GM23338 (cell line): ENCODE data around the gene MSL1. TPM values are rescaled to one million over a fixed set of nuclear protein-coding genes. Genes with fewer than 3 reads are reported as not detected.

Experiments used
- ATAC-seq: fragments of 200-7000 bp; cut with Tn5 transposase; 3 replicates; pipeline ENCODE4 v1.9.1; 2020
- DNase-seq: peaks from one replicate; pipeline ENCODE4 v3.0.0-alpha.2; 2015; ENCODE audit warnings: low spot score
- H2AFZ ChIP-seq: fragments of 200-600 bp; sonication (generic); 2 replicates; pipeline ENCODE4 v1.8.0; 2016; ENCODE audit warnings: antibody characterized with exemption, mild to moderate bottlenecking, moderate library complexity
- H3F3A ChIP-seq: fragments of 200-600 bp; sonication (generic); replicated peaks from 2 replicates; pipeline ENCODE4 v1.8.0; 2017; ENCODE audit warnings: antibody characterized with exemption, mixed run types, low read depth
- H3K27ac ChIP-seq: fragments of 200-600 bp; sonication (generic); 2 replicates; pipeline ENCODE4 v1.6.1; 2016; ENCODE audit warnings: low read depth
- H3K27me3 ChIP-seq: fragments of 200-600 bp; sonication (generic); 2 replicates; pipeline ENCODE4 v1.8.0; 2016; ENCODE audit warnings: mild to moderate bottlenecking, mixed run types, moderate library complexity; ENCODE audit not compliant: insufficient read depth
- H3K36me3 ChIP-seq: fragments of 200-600 bp; sonication (generic); 2 replicates; pipeline ENCODE4 v1.8.0; 2016; ENCODE audit warnings: mild to moderate bottlenecking; ENCODE audit not compliant: insufficient read depth
- H3K4me1 ChIP-seq: fragments of 200-600 bp; sonication (generic); 2 replicates; pipeline ENCODE4 v1.8.0; 2016; ENCODE audit warnings: mild to moderate bottlenecking, moderate library complexity; ENCODE audit not compliant: insufficient read depth
- H3K4me2 ChIP-seq: fragments of 200-600 bp; sonication (generic); 2 replicates; pipeline ENCODE4 v1.7.1; 2017; ENCODE audit warnings: mixed run types
- H3K4me3 ChIP-seq: fragments of 200-600 bp; sonication (generic); 2 replicates; pipeline ENCODE4 v1.6.1; 2016; ENCODE audit warnings: mixed run types
- H3K79me2 ChIP-seq: fragments of 200-600 bp; sonication (generic); replicated peaks from 2 replicates; pipeline ENCODE4 v1.8.0; 2017; ENCODE audit warnings: mild to moderate bottlenecking; ENCODE audit not compliant: insufficient read depth
- H3K9me2 ChIP-seq: fragments of 200-600 bp; sonication (generic); 2 replicates; pipeline ENCODE4 v1.8.0; 2017; ENCODE audit not compliant: insufficient read depth
- H4K20me1 ChIP-seq: fragments of 200-600 bp; sonication (generic); replicated peaks from 2 replicates; pipeline ENCODE4 v1.8.0; 2017; ENCODE audit warnings: mild to moderate bottlenecking; ENCODE audit not compliant: insufficient read depth
- H3K27ac Mint-ChIP-seq: 2 replicates; pipeline ENCODE4 v1.8.0; 2020; ENCODE audit warnings: inconsistent platforms, mild to moderate bottlenecking, moderate library complexity, mixed read lengths
- H3K27me3 Mint-ChIP-seq: 3 replicates; pipeline ENCODE4 v1.8.0; 2022; ENCODE audit warnings: low read depth, mild to moderate bottlenecking, moderate library complexity, mixed read lengths, inconsistent platforms; ENCODE audit not compliant: insufficient read depth, poor library complexity
- H3K36me3 Mint-ChIP-seq: 3 replicates; pipeline ENCODE4 v1.8.0; 2021; ENCODE audit warnings: low read depth, mild to moderate bottlenecking, inconsistent platforms, moderate library complexity, mixed read lengths
- H3K4me1 Mint-ChIP-seq: 3 replicates; pipeline ENCODE4 v1.8.0; 2020; ENCODE audit warnings: mild to moderate bottlenecking, inconsistent platforms, mixed read lengths
- H3K4me3 Mint-ChIP-seq: 3 replicates; pipeline ENCODE4 v1.8.0; 2021; ENCODE audit warnings: moderate library complexity, mild to moderate bottlenecking, inconsistent platforms, mixed read lengths
- H3K9me3 Mint-ChIP-seq: 3 replicates; pipeline ENCODE4 v1.8.0; 2020; ENCODE audit warnings: moderate library complexity, mild to moderate bottlenecking, inconsistent platforms, mixed read lengths
- CREB1 ChIP-seq: fragments of 250-450 bp; sonication (Bioruptor Pico); IDR thresholded peaks from 2 replicates; pipeline ENCODE4 v1.5.0; 2020; ENCODE audit warnings: low read depth, mild to moderate bottlenecking, moderate library complexity
- CTCF ChIP-seq, 2 experiments: fragments of 200-600 bp in 1 of 2; sonication (generic) in 1 of 2; conservative IDR thresholded peaks; 2 replicates each; pipeline versions ENCODE4 v1.5.1 to v1.6.1; 2016 to 2017; ENCODE audit warnings: antibody characterized with exemption in 2 of 2, low read depth in 2 of 2, mild to moderate bottlenecking in 2 of 2, moderate library complexity in 1 of 2
- EZH2 ChIP-seq: fragments of 200-600 bp; sonication (generic); IDR thresholded peaks from one replicate; pipeline ENCODE4 v1.8.0; 2017; ENCODE audit warnings: antibody characterized with exemption, mild to moderate bottlenecking, low read depth; ENCODE audit not compliant: unreplicated experiment
- EZH2phosphoT487 ChIP-seq: fragments of 200-600 bp; sonication (generic); IDR thresholded peaks from one replicate; pipeline ENCODE4 v1.8.1; 2018; ENCODE audit warnings: antibody characterized with exemption; ENCODE audit not compliant: unreplicated experiment
- NANOG ChIP-seq: IDR thresholded peaks from 2 replicates; pipeline ENCODE4 v1.6.1; 2016; ENCODE audit warnings: antibody characterized with exemption, borderline replicate concordance
- STAT1 ChIP-seq: IDR thresholded peaks from one replicate; pipeline ENCODE4 v1.6.1; 2016; ENCODE audit warnings: antibody characterized with exemption; ENCODE audit not compliant: unreplicated experiment
- ZNF114 ChIP-seq: fragments of 250-450 bp; sonication (Bioruptor Pico); IDR thresholded peaks from 2 replicates; pipeline ENCODE4 v1.5.0; 2020; ENCODE audit warnings: mild to moderate bottlenecking, moderate library complexity
- polyA plus RNA-seq: library from polyadenylated mRNA; unstranded; fragments of >200 nt; fragmentation: Nextera tagmentation; extraction: Ambion mirVana; gene quantifications from 2 replicates; pipeline ENCODE4 v1.2.1, GENCODE V29; 2016
- total RNA-seq: library from RNA; depleted of rRNA; stranded (reverse); fragments of >200 nt; shearing (Covaris generic); gene quantifications from 2 replicates; pipeline ENCODE4 v1.2.3, GENCODE V29; 2014
- TF ChIP-seq, protein P1 (sequence below): IDR thresholded peaks from 2 replicates; pipeline ENCODE4 v1.6.1; 2016; ENCODE audit warnings: antibody characterized with exemption
- TF ChIP-seq, protein P2 (sequence below): fragments of 250-450 bp; sonication (Bioruptor Pico); IDR thresholded peaks from 2 replicates; pipeline ENCODE4 v1.5.0; 2020; ENCODE audit warnings: mild to moderate bottlenecking, moderate library complexity

Gene MSL1
- total and polyA plus RNA-seq, 2 experiments from 2014 or later, result 16.2 to 56.5 TPM

- no peaks in the 10 kb centered on the region for H3K79me2 ChIP-seq
- no peaks in the 10 kb centered on the region for H3K9me2 ChIP-seq
- H3K36me3 ChIP-seq, result 0 out of 2 replicates have a peak, but pooled peaks cover 3% of the 10 kb centered on the region
- no peak overlapping the region for H3K4me2 ChIP-seq
- H3K4me1 ChIP-seq, result peaks cover 22% of the 10 kb centered on the region; the same call in 1 of the 2 replicates
- no peaks in the 10 kb centered on the region for H4K20me1 ChIP-seq
- H3K4me3 Mint-ChIP-seq, result no peak overlapping the region; the same call in 2 of the 3 replicates
- DNase-seq (no peak), ATAC-seq (no peak)
- H3K4me3 ChIP-seq, result no peak overlapping the region
- TF ChIP-seq EZH2 (no peak), NANOG (no peak), CTCF (conservative IDR thresholded peaks at IDR 0.05; ENCODE audit: low read depth in 2 of 2) (no peak), CREB1 (no peak), ZNF114 (no peak), EZH2phosphoT487 (no peak), STAT1 (no peak)
- TF ChIP-seq, protein P1, sequence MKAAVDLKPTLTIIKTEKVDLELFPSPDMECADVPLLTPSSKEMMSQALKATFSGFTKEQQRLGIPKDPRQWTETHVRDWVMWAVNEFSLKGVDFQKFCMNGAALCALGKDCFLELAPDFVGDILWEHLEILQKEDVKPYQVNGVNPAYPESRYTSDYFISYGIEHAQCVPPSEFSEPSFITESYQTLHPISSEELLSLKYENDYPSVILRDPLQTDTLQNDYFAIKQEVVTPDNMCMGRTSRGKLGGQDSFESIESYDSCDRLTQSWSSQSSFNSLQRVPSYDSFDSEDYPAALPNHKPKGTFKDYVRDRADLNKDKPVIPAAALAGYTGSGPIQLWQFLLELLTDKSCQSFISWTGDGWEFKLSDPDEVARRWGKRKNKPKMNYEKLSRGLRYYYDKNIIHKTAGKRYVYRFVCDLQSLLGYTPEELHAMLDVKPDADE, result no peak
- TF ChIP-seq, protein P2, sequence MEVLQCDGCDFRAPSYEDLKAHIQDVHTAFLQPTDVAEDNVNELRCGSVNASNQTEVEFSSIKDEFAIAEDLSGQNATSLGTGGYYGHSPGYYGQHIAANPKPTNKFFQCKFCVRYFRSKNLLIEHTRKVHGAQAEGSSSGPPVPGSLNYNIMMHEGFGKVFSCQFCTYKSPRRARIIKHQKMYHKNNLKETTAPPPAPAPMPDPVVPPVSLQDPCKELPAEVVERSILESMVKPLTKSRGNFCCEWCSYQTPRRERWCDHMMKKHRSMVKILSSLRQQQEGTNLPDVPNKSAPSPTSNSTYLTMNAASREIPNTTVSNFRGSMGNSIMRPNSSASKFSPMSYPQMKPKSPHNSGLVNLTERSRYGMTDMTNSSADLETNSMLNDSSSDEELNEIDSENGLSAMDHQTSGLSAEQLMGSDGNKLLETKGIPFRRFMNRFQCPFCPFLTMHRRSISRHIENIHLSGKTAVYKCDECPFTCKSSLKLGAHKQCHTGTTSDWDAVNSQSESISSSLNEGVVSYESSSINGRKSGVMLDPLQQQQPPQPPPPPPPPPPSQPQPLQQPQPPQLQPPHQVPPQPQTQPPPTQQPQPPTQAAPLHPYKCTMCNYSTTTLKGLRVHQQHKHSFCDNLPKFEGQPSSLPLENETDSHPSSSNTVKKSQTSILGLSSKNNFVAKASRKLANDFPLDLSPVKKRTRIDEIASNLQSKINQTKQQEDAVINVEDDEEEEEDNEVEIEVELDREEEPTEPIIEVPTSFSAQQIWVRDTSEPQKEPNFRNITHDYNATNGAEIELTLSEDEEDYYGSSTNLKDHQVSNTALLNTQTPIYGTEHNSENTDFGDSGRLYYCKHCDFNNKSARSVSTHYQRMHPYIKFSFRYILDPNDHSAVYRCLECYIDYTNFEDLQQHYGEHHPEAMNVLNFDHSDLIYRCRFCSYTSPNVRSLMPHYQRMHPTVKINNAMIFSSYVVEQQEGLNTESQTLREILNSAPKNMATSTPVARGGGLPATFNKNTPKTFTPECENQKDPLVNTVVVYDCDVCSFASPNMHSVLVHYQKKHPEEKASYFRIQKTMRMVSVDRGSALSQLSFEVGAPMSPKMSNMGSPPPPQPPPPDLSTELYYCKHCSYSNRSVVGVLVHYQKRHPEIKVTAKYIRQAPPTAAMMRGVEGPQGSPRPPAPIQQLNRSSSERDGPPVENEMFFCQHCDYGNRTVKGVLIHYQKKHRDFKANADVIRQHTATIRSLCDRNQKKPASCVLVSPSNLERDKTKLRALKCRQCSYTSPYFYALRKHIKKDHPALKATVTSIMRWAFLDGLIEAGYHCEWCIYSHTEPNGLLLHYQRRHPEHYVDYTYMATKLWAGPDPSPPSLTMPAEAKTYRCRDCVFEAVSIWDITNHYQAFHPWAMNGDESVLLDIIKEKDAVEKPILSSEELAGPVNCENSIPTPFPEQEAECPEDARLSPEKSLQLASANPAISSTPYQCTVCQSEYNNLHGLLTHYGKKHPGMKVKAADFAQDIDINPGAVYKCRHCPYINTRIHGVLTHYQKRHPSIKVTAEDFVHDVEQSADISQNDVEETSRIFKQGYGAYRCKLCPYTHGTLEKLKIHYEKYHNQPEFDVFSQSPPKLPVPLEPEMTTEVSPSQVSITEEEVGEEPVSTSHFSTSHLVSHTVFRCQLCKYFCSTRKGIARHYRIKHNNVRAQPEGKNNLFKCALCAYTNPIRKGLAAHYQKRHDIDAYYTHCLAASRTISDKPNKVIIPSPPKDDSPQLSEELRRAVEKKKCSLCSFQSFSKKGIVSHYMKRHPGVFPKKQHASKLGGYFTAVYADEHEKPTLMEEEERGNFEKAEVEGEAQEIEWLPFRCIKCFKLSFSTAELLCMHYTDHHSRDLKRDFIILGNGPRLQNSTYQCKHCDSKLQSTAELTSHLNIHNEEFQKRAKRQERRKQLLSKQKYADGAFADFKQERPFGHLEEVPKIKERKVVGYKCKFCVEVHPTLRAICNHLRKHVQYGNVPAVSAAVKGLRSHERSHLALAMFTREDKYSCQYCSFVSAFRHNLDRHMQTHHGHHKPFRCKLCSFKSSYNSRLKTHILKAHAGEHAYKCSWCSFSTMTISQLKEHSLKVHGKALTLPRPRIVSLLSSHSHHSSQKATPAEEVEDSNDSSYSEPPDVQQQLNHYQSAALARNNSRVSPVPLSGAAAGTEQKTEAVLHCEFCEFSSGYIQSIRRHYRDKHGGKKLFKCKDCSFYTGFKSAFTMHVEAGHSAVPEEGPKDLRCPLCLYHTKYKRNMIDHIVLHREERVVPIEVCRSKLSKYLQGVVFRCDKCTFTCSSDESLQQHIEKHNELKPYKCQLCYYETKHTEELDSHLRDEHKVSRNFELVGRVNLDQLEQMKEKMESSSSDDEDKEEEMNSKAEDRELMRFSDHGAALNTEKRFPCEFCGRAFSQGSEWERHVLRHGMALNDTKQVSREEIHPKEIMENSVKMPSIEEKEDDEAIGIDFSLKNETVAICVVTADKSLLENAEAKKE (CRISPR knock-in tag), result no peak
- no peaks in the 10 kb centered on the region for H3K27me3 ChIP-seq
- peaks cover 31% of the 10 kb centered on the region for H3K36me3 Mint-ChIP-seq
- H3K27ac ChIP-seq, result no peak overlapping the region
- peaks cover 40% of the 10 kb centered on the region for H3K4me1 Mint-ChIP-seq
- peaks cover 9% of the 10 kb centered on the region for H3K27me3 Mint-ChIP-seq
- H3K27ac Mint-ChIP-seq, result no peak overlapping the region; the same call in 1 of the 2 replicates
- peaks cover 5% of the 10 kb centered on the region; the same call in 1 of the 2 replicates for H3F3A ChIP-seq
- H3K9me3 Mint-ChIP-seq, result no peaks in the 10 kb centered on the region
- no peak overlapping the region for H2AFZ ChIP-seq
Observed at GRCh38 chr17:40089077-40089895, 32.5 kb upstream of the MSL1 start.
